Measurements from ENCODE around the gene SREBF1. TPM values are rescaled to one million over a fixed set of nuclear protein-coding genes. Genes with fewer than 3 reads are reported as not detected.

Gene SREBF1
- polyA plus RNA-seq, 1 of the 3 experiments (the other 2 are of a cell fraction): 20.4 TPM

DNA sequence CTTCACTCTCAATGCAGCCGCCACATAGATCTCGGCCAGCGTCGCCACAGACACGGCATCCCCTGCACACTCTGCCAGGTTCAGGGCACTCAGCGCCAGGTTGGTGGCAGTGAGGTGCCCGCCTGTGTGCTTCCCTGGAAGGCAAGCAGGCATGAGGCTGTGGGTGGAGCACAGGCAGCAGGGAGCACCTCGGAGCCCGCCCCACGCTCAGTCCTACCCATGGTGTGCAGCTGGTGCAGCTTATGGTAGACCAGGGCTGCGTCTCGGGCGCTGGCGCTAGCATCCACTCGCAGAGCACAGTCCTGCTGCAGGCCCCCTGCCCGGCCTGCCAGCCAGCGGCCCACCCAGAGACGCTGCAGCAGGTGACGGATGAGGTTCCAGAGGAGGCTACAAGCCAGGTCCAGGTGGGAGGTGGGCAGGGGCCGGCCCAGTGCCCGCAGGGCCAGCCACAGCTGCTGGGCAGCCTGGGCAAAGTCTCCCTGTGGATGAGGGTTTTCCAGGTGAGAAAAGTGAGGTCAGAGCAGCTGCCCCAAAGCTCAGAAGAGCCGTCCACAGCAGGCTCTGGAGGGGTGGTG lies 20.5 kb downstream of the SREBF1 start:
- DNase-seq: no peak
- Histone ChIP-seq H3K9me3 (no peaks in the 10 kb centered on the region), H3K79me2 (ENCODE audit: insufficient read depth) (no peaks in the 10 kb centered on the region), H3F3A (replicated peaks; ENCODE audit: insufficient read depth) (peaks cover 14% of the 10 kb centered on the region), H3K36me3 (replicated peaks in 1 of 2; ENCODE audit: control insufficient read depth in 1 of 2, insufficient read depth in 2 of 2, low read length in 1 of 2) (peaks cover 2 to 68% of the 10 kb centered on the region in 2 experiments), H3K4me3 (ENCODE audit: low read depth in 2 of 2, low read length in 1 of 2) (no peak overlapping the region), H3K27me3 (ENCODE audit: insufficient read depth) (no peaks in the 10 kb centered on the region), H3K4me1 (ENCODE audit: control insufficient read depth in 1 of 2, insufficient read depth in 2 of 2, low read depth in 1 of 2, low read length in 1 of 2) (peaks cover 13 to 84% of the 10 kb centered on the region in 2 experiments; a peak in 2 of 4 replicates), H2AFZ (ENCODE audit: low read depth) (no peak overlapping the region), H3K9ac (no peak overlapping the region), H4K20me1 (ENCODE audit: insufficient read depth) (no peaks in the 10 kb centered on the region), H3K27ac (ENCODE audit: low read depth in 2 of 2, low read length in 1 of 2) (peak overlapping the region in 1 of 2 experiments; percentile 22; a peak in 1 of 4 replicates), H3K9me2 (no peaks in the 10 kb centered on the region), H3K4me2 (no peak overlapping the region)
- 96% methylated on average over 13 of the region's 22 CpGs for WGBS (ENCODE audit: low lambda C conversion rate)
- CTCF ChIA-PET: interaction anchor here (0.7 to 2.4 kb wide), 3 partner anchors 15 to 46 kb away, joined by 3 to 10 read pairs (median 5); no protein-coding TSS in a partner anchor
- POLR2A ChIA-PET: interaction anchor here (0.9 to 1.5 kb wide), 2 partner anchors 20 to 31 kb away, joined by 4 to 7 read pairs; partner anchors contain the start of gene SREBF1
- TF ChIP-seq FOXM1 (IDR thresholded peaks at IDR 0.05; ENCODE audit: low read depth): no peak
- TF ChIP-seq, protein P1, sequence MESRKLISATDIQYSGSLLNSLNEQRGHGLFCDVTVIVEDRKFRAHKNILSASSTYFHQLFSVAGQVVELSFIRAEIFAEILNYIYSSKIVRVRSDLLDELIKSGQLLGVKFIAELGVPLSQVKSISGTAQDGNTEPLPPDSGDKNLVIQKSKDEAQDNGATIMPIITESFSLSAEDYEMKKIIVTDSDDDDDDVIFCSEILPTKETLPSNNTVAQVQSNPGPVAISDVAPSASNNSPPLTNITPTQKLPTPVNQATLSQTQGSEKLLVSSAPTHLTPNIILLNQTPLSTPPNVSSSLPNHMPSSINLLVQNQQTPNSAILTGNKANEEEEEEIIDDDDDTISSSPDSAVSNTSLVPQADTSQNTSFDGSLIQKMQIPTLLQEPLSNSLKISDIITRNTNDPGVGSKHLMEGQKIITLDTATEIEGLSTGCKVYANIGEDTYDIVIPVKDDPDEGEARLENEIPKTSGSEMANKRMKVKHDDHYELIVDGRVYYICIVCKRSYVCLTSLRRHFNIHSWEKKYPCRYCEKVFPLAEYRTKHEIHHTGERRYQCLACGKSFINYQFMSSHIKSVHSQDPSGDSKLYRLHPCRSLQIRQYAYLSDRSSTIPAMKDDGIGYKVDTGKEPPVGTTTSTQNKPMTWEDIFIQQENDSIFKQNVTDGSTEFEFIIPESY (IDR thresholded peaks at IDR 0.05; ENCODE audit: borderline replicate concordance, low read depth): no peak
- no peak for TF ChIP-seq RCOR1 (IDR thresholded peaks at IDR 0.05; ENCODE audit: low read length)
- TF ChIP-seq USF2 (IDR thresholded peaks at IDR 0.05; ENCODE audit: borderline replicate concordance, low read depth, low read length): no peak
- no peak for TF ChIP-seq REST (IDR thresholded peaks at IDR 0.05; ENCODE audit: low read depth, low read length)

GRCh38 chr17:17815436-17816200 lies 21.2 kb downstream of the SREBF1 start:
- Histone ChIP-seq H3K4me1 (ENCODE audit: control insufficient read depth in 1 of 2, insufficient read depth in 2 of 2, low read depth in 1 of 2, low read length in 1 of 2) (peaks cover 13 to 79% of the 10 kb centered on the region in 2 experiments; a peak in 3 of 4 replicates), H3K9me3 (no peaks in the 10 kb centered on the region), H3F3A (replicated peaks; ENCODE audit: insufficient read depth) (peaks cover 14% of the 10 kb centered on the region), H3K9me2 (no peaks in the 10 kb centered on the region), H3K27me3 (ENCODE audit: insufficient read depth) (no peaks in the 10 kb centered on the region), H3K36me3 (replicated peaks in 1 of 2; ENCODE audit: control insufficient read depth in 1 of 2, insufficient read depth in 2 of 2, low read length in 1 of 2) (peaks cover 2 to 75% of the 10 kb centered on the region in 2 experiments), H2AFZ (ENCODE audit: low read depth) (no peak overlapping the region), H3K27ac (ENCODE audit: low read depth in 2 of 2, low read length in 1 of 2) (peak overlapping the region in 1 of 2 experiments; percentile 67; a peak in 1 of 4 replicates), H3K4me3 (ENCODE audit: low read depth in 2 of 2, low read length in 1 of 2) (no peak overlapping the region), H3K79me2 (ENCODE audit: insufficient read depth) (no peaks in the 10 kb centered on the region), H4K20me1 (ENCODE audit: insufficient read depth) (no peaks in the 10 kb centered on the region), H3K4me2 (no peak overlapping the region), H3K9ac (no peak overlapping the region)
- DNase-seq: peak; percentile 55
- 89% methylated on average over 11 of the region's 17 CpGs for WGBS (ENCODE audit: low lambda C conversion rate)
- CTCF ChIA-PET: interaction anchor here (0.7 to 5.3 kb wide), 8 partner anchors 13 to 102 kb away, joined by 3 to 58 read pairs (median 10); partner anchors contain the start of gene SREBF1
- POLR2A ChIA-PET: interaction anchor here (0.9 to 1.5 kb wide), 3 partner anchors 21 to 30 kb away, joined by 3 to 7 read pairs (median 4); partner anchors contain the start of gene SREBF1
- TF ChIP-seq GATA2 (CRISPR knock-in tag; IDR thresholded peaks at IDR 0.05): no peak
- no peak for TF ChIP-seq RXRA (IDR thresholded peaks at IDR 0.05; ENCODE audit: borderline replicate concordance, low read depth)
- TF ChIP-seq, protein P1 (IDR thresholded peaks at IDR 0.05; ENCODE audit: borderline replicate concordance, low read depth): no peak
- no peak for TF ChIP-seq RCOR1 (IDR thresholded peaks at IDR 0.05; ENCODE audit: low read length)
- no peak for TF ChIP-seq ELF1 (IDR thresholded peaks at IDR 0.05)
- no peak for TF ChIP-seq SIN3A (IDR thresholded peaks at IDR 0.05; ENCODE audit: borderline replicate concordance, low read depth, low read length)
- TF ChIP-seq SMC3 (IDR thresholded peaks at IDR 0.05; ENCODE audit: low read depth, low read length): no peak
- TF ChIP-seq MAX (IDR thresholded peaks at IDR 0.05; ENCODE audit: low read depth): no peak
- TF ChIP-seq, protein P2, sequence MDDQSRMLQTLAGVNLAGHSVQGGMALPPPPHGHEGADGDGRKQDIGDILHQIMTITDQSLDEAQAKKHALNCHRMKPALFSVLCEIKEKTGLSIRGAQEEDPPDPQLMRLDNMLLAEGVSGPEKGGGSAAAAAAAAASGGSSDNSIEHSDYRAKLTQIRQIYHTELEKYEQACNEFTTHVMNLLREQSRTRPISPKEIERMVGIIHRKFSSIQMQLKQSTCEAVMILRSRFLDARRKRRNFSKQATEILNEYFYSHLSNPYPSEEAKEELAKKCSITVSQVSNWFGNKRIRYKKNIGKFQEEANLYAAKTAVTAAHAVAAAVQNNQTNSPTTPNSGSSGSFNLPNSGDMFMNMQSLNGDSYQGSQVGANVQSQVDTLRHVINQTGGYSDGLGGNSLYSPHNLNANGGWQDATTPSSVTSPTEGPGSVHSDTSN (IDR thresholded peaks at IDR 0.05): no peak
- no peak for TF ChIP-seq CHD2 (IDR thresholded peaks at IDR 0.05; ENCODE audit: low read length, partially characterized antibody)
